Measurements from ENCODE around the gene TARM1. TPM values are rescaled to one million over a fixed set of nuclear protein-coding genes. Genes with fewer than 3 reads are reported as not detected.
A peak's percentile ranks its signal among the peaks of the same experiment; 100 is the strongest.

TARM1 gene
- total RNA-seq, 1 donor from 2014 or later, result not detected

- DNase-seq (ENCODE audit: low spot score in 2 of 2), result peak in 1 of 2 donors; percentile 70
- H3K36me3 ChIP-seq, result no peaks in the 10 kb centered on the region
- peak in 2 of 3 experiments; percentile 19 to 44 for TF ChIP-seq CTCF (IDR thresholded peaks at IDR 0.05)
- intact Hi-C loops (cut with DNase I), result loop anchor here (5.0 to 10.0 kb wide), 2 partner anchors 238 to 835 kb away; partner anchors contain the start of gene ZNF665
- H3K4me1 ChIP-seq, result no peaks in the 10 kb centered on the region
- H3K27ac ChIP-seq, result no peak overlapping the region
- no peaks in the 10 kb centered on the region for H3K27me3 ChIP-seq
- H3K4me3 ChIP-seq, result no peak overlapping the region
- H3K9me3 ChIP-seq, result no peaks in the 10 kb centered on the region
Observed at GRCh38 chr19:54029930-54030490, 51.2 kb downstream of the TARM1 start.

GRCh38 chr19:54029301-54029700 lies 51.9 kb downstream of the TARM1 start:
- no peaks in the 10 kb centered on the region for H3K9me3 ChIP-seq
- no peak for TF ChIP-seq CTCF (IDR thresholded peaks at IDR 0.05)
- no peaks in the 10 kb centered on the region for H3K27me3 ChIP-seq

GRCh38 chr19:54026656-54027055 lies 54.5 kb downstream of the TARM1 start:
- Histone ChIP-seq H3K36me3 (no peaks in the 10 kb centered on the region), H3K4me1 (no peaks in the 10 kb centered on the region), H3K27me3 (no peaks in the 10 kb centered on the region), H3K4me3 (no peak overlapping the region), H3K27ac (no peak overlapping the region), H3K9me3 (no peaks in the 10 kb centered on the region)
- no peak for TF ChIP-seq CTCF (IDR thresholded peaks at IDR 0.05)
- intact Hi-C loops (cut with DNase I), result loop anchor here (5.0 to 10.0 kb wide), 2 partner anchors 234 to 832 kb away; partner anchors contain the start of gene ZNF665
- DNase-seq (ENCODE audit: low spot score in 2 of 2), result no peak

More at GRCh38 chr19:54029301-54029700, 51.9 kb downstream of the TARM1 start:
- Histone ChIP-seq H3K4me3 (no peak overlapping the region), H3K27ac (no peak overlapping the region), H3K4me1 (no peaks in the 10 kb centered on the region), H3K36me3 (no peaks in the 10 kb centered on the region)
- no peak for DNase-seq (ENCODE audit: low spot score in 2 of 2)
- intact Hi-C loops (cut with DNase I), result loop anchor here (5.0 to 10.0 kb wide), 2 partner anchors 237 to 834 kb away; partner anchors contain the start of gene ZNF665

- H3K9me3 ChIP-seq, result no peaks in the 10 kb centered on the region
- no peak for TF ChIP-seq CTCF (IDR thresholded peaks at IDR 0.05)
- H3K4me1 ChIP-seq, result no peaks in the 10 kb centered on the region
- DNase-seq (ENCODE audit: low spot score in 2 of 2), result no peak
- H3K27ac ChIP-seq, result no peak overlapping the region
- intact Hi-C loops (cut with DNase I), result loop anchor here (1.0 to 10.0 kb wide), 3 partner anchors 182 to 830 kb away; partner anchors contain the start of gene ZNF665
- no peak overlapping the region for H3K4me3 ChIP-seq
- no peaks in the 10 kb centered on the region for H3K36me3 ChIP-seq
- no peaks in the 10 kb centered on the region for H3K27me3 ChIP-seq
Observed at GRCh38 chr19:54024660-54025059, 56.5 kb downstream of the TARM1 start.

GRCh38 chr19:54023191-54023590 lies 58.0 kb downstream of the TARM1 start:
- Histone ChIP-seq H3K27me3 (no peaks in the 10 kb centered on the region), H3K36me3 (no peaks in the 10 kb centered on the region), H3K9me3 (no peaks in the 10 kb centered on the region), H3K27ac (no peak overlapping the region), H3K4me3 (no peak overlapping the region), H3K4me1 (no peaks in the 10 kb centered on the region)
- no peak for DNase-seq (ENCODE audit: low spot score in 2 of 2)
- intact Hi-C loops (cut with DNase I), result loop anchor here (10.0 kb wide), 1 partner anchor 828 kb away; the partner anchor contains the start of gene ZNF665
- no peak for TF ChIP-seq CTCF (IDR thresholded peaks at IDR 0.05)

All from ascending aorta (tissue), 2 donors.